GM18907 (cell line): ENCODE data around the gene MMP2.

Source experiments
- ATAC-seq: cut with Tn5 transposase; IDR thresholded peaks from one replicate; pipeline ENCODE4 v1.9.1; 2021; ENCODE audit warnings: mild to moderate bottlenecking, moderate library complexity; ENCODE audit not compliant: unreplicated experiment

Gene MMP2

GRCh38 chr16:55510185-55510805 lies 31.3 kb downstream of the MMP2 start:
- ATAC-seq = no peak

DNA sequence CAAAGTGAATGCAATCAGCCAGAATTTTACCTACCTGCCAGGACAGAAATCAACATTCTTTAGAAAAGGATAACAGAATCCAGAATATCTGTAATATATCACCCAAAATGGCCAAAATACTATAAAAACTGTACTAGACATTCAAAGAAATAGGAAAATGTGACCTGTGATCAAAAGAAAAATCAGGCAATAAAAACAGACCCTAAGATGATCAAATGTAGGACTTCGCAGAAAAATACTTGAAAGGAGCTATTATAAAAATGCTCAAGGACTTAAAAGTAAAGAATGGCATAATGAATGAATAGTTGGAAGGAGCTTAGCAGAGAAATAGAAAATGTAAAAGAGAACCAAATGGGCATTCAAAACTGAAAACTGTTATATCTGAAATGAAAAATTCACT lies 33.9 kb downstream of the MMP2 start:
- ATAC-seq = no peak

DNA sequence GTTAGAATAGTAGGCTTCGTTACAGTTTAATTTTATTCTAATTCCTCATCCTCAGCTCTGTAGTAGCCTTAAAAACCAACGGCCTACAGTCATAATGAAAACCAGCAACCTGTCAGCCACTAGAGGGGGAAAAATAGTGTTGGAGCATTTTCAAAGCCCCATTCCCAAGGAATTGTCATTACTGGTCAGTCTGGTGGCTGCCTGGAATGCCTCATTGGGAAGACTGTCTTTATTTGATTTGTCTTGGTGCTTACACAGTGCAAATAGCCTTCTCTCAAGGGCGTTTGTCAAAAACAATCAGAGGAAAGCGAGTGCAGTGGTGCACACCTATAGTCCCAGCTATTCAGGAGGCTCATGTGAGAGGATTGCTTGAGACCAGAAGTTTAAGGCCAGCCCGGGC lies 34.6 kb downstream of the MMP2 start:
- ATAC-seq = no peak

DNA sequence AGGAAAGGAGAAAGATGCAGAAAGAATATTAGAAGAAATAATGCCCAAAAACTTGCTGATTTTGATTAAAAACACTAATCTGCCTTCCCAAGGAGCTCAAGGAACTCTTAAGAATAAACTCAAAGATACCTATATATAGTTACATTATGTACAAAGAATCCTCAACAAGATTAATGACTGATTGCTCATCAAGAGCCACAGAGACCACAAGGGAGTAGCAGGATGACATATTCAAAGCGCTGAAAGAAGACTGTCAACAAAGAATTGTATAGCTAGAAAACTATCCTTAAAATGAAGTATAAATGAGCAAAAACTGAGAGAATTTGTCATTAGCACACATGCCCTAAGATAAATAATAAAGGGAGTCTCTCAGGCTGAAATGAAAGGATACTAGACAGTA lies 36.1 kb downstream of the MMP2 start:
- ATAC-seq = no peak

DNA sequence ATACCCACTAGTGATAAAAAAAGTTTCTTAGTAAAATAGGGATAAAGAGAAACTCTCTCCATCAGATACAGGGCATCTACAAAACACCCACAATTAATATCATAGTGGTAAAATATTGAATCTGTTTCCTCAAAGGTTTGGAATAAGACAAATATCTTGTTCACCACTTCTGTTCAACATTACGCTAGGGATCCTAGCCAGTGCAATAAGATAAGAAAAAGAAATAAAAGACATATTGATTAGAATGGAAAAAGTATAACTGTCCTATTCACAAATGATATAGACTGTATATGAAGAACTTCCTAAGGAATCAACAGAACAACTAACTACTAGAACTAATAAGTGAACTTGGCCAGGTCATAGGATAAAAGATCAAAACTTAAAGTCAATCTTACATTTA lies 42.8 kb downstream of the MMP2 start:
- ATAC-seq = no peak

GRCh38 chr16:55526441-55526840 lies 47.4 kb downstream of the MMP2 start:
- ATAC-seq = no peak

GRCh38 chr16:55527885-55528284 lies 48.9 kb downstream of the MMP2 start:
- ATAC-seq = no peak

GRCh38 chr16:55529018-55529417 lies 50.0 kb downstream of the MMP2 start:
- no peak for ATAC-seq

DNA sequence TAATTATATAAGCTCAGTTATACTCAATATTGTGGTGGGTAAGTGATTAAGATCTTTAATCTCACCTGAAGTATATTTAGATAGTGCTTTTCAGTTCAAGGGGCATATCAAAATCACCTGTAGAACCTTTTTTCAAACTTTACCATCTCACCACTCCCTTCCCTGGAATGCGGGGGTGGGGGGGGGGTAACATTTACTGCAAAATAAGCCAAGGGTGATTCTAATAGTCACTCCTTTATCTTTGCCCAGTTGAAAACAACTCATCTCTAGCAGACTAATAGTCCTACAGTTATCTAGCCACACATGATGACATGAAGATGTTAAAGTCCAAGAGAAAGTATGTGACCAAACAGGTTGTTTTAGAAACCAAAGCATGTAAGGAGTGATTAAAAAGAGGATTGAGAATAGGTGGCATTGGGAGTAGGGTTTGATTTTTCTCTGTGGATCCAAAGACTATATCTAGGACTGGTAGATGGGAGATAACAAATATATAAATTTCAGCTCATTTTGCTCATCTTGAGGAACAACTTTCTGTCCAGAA lies 51.4 kb downstream of the MMP2 start:
- no peak for ATAC-seq

DNA sequence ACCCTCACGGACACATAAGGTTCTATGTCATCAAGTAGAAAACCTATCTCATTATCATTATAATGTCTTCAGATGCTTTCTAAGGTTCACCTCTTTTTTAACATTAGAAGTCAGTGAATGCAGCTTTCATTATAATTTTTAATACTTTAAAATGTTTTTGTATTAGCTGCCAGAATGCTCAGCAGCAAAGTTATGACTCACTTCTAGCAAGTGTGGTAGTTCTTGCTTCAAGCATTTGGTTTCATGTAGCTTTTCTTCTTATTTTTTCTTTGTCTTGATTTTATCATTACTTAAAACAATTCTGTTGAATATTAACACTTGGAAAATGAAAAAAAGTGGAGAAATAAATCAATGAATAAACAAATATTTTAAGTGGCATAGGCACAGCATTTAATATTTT lies 53.2 kb downstream of the MMP2 start:
- no peak for ATAC-seq

- no peak for ATAC-seq
Measured at GRCh38 chr16:55534756-55535155, 55.8 kb downstream of the MMP2 start.

- no peak for ATAC-seq
Measured at GRCh38 chr16:55539049-55539448, 60.1 kb downstream of the MMP2 start.

GRCh38 chr16:55539488-55539887 lies 60.5 kb downstream of the MMP2 start:
- no peak for ATAC-seq

GRCh38 chr16:55540221-55540620 lies 61.2 kb downstream of the MMP2 start:
- ATAC-seq = no peak

DNA sequence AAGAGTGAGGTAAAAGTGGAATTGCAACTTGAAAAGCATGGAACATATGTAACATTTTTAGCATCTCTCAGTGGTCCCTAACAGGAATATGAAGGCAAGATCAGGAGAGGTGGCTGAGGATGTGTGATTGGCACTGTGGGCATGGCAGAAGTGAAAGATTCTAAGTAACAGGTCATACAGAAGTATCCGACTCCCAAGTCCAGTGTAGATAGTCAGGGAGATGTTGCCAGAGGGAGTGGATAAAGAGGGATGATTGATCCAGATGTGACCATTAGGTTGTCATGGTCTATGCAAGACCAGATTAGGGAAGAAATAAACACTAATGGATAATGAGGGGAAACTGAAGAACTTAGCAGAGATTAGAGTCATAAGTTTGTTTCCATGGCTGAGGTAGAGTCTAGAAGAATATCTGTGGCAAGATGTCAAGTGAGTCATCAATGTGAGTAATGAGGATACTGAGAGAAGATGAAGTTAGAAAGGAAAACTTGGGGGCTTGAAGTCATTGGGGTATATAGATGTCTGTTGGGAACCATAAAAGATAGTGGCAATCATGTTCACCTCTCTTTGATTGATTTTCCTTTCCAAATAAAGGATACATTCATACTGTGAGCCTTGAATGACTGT lies 63.6 kb downstream of the MMP2 start:
- no peak for ATAC-seq

DNA sequence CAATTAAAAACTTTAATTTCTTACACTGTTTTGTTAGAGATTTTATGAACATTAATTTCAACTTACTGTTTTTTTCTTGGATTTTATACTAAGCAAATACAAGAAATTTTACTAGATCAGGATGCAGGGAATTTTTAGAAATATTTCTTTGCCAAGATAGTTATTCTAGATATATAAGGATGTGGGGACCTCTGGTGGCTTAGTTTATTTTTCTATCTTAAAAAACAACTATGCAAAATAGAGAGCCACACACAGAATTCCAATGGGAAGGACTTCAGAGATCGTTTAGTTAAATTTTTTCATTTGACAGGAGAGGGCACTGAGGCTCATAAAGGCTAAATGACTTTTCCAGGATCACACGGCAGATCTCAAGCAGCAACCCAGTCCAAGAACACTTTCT lies 64.5 kb downstream of the MMP2 start:
- ATAC-seq = no peak

DNA sequence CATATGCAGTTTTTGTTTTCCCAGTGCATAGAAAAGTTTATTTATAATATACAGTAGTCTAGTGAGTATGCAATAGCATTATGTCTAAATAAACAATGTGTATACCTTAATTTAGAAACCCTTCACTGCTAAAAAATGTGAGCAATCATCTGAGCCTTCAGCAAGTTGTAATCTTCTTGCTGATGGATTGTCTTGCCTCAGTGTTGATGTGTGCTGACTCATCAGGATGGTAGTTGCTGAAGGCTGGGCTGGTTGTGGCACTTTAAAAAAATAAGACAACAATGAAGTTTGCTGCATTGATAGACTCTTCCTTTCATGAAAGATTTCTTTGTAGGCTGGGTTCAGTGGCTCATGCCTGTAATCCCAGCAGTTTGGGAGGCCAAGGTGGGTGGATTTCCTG lies 73.6 kb downstream of the MMP2 start:
- no peak for ATAC-seq

- ATAC-seq = no peak
Measured at GRCh38 chr16:55555436-55555835, 76.4 kb downstream of the MMP2 start.
